H9 (cell line): ENCODE results near the gene IGF2BP3. TPM values are rescaled to one million over a fixed set of nuclear protein-coding genes. Genes with fewer than 3 reads are reported as not detected.

Source experiments
- DNase-seq: peaks from one replicate; pipeline ENCODE4 v3.0.0-alpha.2; 2017
- H2AFZ ChIP-seq: one replicate; pipeline ENCODE4 v1.6.1; 2013; ENCODE audit warnings: mild to moderate bottlenecking, low read length, control low read depth, moderate library complexity
- H2AK5ac ChIP-seq: 2 replicates; pipeline ENCODE4 v1.6.1; 2013; ENCODE audit warnings: low read length, control low read depth, mixed read lengths; ENCODE audit not compliant: insufficient read length
- H2BK120ac ChIP-seq: one replicate; pipeline ENCODE4 v1.6.1; 2013; ENCODE audit warnings: low read depth, mild to moderate bottlenecking, low read length, control low read depth, inconsistent platforms; ENCODE audit not compliant: poor library complexity, severe bottlenecking
- H2BK12ac ChIP-seq: 2 replicates; pipeline ENCODE4 v1.6.1; 2013; ENCODE audit warnings: low read length, control low read depth, mixed read lengths, low read depth; ENCODE audit not compliant: insufficient read length
- H2BK15ac ChIP-seq: 2 replicates; pipeline ENCODE4 v1.6.1; 2013; ENCODE audit warnings: low read depth, low read length, control low read depth
- H2BK20ac ChIP-seq: one replicate; pipeline ENCODE4 v1.6.1; 2013; ENCODE audit warnings: low read depth, mild to moderate bottlenecking, low read length, control low read depth, inconsistent platforms; ENCODE audit not compliant: poor library complexity, severe bottlenecking
- H2BK5ac ChIP-seq: 2 replicates; pipeline ENCODE4 v1.6.1; 2013; ENCODE audit warnings: low read length, control low read depth, mixed read lengths; ENCODE audit not compliant: insufficient read length
- H3K14ac ChIP-seq: 2 replicates; pipeline ENCODE4 v1.6.1; 2013; ENCODE audit warnings: low read length, control low read depth; ENCODE audit not compliant: insufficient read depth
- H3K18ac ChIP-seq: 2 replicates; pipeline ENCODE4 v1.6.1; 2013; ENCODE audit warnings: low read depth, mild to moderate bottlenecking, mixed read lengths, low read length, control low read depth; ENCODE audit not compliant: insufficient read length
- H3K23ac ChIP-seq: 2 replicates; pipeline ENCODE4 v1.6.1; 2013; ENCODE audit warnings: low read length, control low read depth, mixed read lengths, low read depth; ENCODE audit not compliant: insufficient read length
- H3K23me2 ChIP-seq: 2 replicates; pipeline ENCODE4 v1.6.1; 2013; ENCODE audit warnings: low read depth, mild to moderate bottlenecking, mixed read lengths, low read length, control low read depth; ENCODE audit not compliant: insufficient read length, poor library complexity, severe bottlenecking
- H3K27ac ChIP-seq: 2 replicates; pipeline ENCODE4 v1.5.1; 2013; ENCODE audit warnings: low read length, control low read depth, mixed read lengths, low read depth; ENCODE audit not compliant: insufficient read length
- H3K27me3 ChIP-seq: 2 replicates; pipeline ENCODE4 v1.6.1; 2013; ENCODE audit warnings: low read length, control low read depth, inconsistent platforms; ENCODE audit not compliant: insufficient read depth
- H3K4ac ChIP-seq: 2 replicates; pipeline ENCODE4 v1.6.1; 2013; ENCODE audit warnings: low read depth, mild to moderate bottlenecking, control low read depth, inconsistent platforms, low read length, moderate library complexity
- H3K4me1 ChIP-seq: 2 replicates; pipeline ENCODE4 v1.6.1; 2013; ENCODE audit warnings: low read length, control low read depth, inconsistent platforms; ENCODE audit not compliant: insufficient read depth
- H3K4me2 ChIP-seq: 2 replicates; pipeline ENCODE4 v1.6.1; 2013; ENCODE audit warnings: low read length, control low read depth, mixed read lengths; ENCODE audit not compliant: insufficient read length, insufficient read depth
- H3K56ac ChIP-seq: 2 replicates; pipeline ENCODE4 v1.6.1; 2013; ENCODE audit warnings: low read depth, mild to moderate bottlenecking, mixed read lengths, low read length, control low read depth; ENCODE audit not compliant: insufficient read length
- H3K79me1 ChIP-seq: 2 replicates; pipeline ENCODE4 v1.6.1; 2013; ENCODE audit warnings: low read depth, mild to moderate bottlenecking, moderate library complexity, low read length, control low read depth, inconsistent platforms; ENCODE audit not compliant: insufficient read depth, poor library complexity, severe bottlenecking
- H3K79me2 ChIP-seq: 2 replicates; pipeline ENCODE4 v1.6.1; 2013; ENCODE audit warnings: low read length, control low read depth, inconsistent platforms; ENCODE audit not compliant: insufficient read depth
- H3K9ac ChIP-seq: 2 replicates; pipeline ENCODE4 v1.6.1; 2013; ENCODE audit warnings: low read length, control low read depth, mixed read lengths; ENCODE audit not compliant: insufficient read length; ENCODE audit errors: extremely low read depth
- H3K9me3 ChIP-seq: one replicate; pipeline ENCODE4 v1.6.1; 2013; ENCODE audit warnings: low read depth, low read length, inconsistent platforms; ENCODE audit not compliant: control insufficient read depth
- H3T11ph ChIP-seq: one replicate; pipeline ENCODE4 v1.6.1; 2013; ENCODE audit warnings: mild to moderate bottlenecking, low read length, control low read depth, inconsistent platforms
- H4K20me1 ChIP-seq: one replicate; pipeline ENCODE4 v1.6.1; 2013; ENCODE audit not compliant: control insufficient read depth, insufficient read length, insufficient read depth
- H4K5ac ChIP-seq: 2 replicates; pipeline ENCODE4 v1.6.1; 2013; ENCODE audit warnings: low read depth, mild to moderate bottlenecking, mixed read lengths, low read length, control low read depth; ENCODE audit not compliant: insufficient read length
- H4K8ac ChIP-seq: replicated peaks from 2 replicates; pipeline ENCODE4 v1.6.1; 2013; ENCODE audit warnings: low read length, control low read depth, mixed read lengths, low read depth; ENCODE audit not compliant: insufficient read length
- H4K91ac ChIP-seq: 2 replicates; pipeline ENCODE4 v1.6.1; 2013; ENCODE audit warnings: low read depth, mild to moderate bottlenecking, moderate library complexity, mixed read lengths, low read length, control low read depth; ENCODE audit not compliant: insufficient read length
- H3K27ac Mint-ChIP-seq, 3 experiments: 2 replicates in 2 of 3; 3 replicates in 1 of 3; pipeline ENCODE4 v1.8.0; 2020 to 2021; ENCODE audit warnings: mixed read lengths in 3 of 3, mild to moderate bottlenecking in 1 of 3, moderate library complexity in 1 of 3
- H3K27me3 Mint-ChIP-seq: 2 replicates; pipeline ENCODE4 v1.8.0; 2021; ENCODE audit warnings: low read depth, mild to moderate bottlenecking, moderate library complexity, mixed read lengths
- H3K36me3 Mint-ChIP-seq, 3 experiments: 2 replicates in 2 of 3; 3 replicates in 1 of 3; pipeline ENCODE4 v1.8.0; 2020 to 2021; ENCODE audit warnings: low read depth in 3 of 3, mixed read lengths in 3 of 3; ENCODE audit not compliant: insufficient read depth in 1 of 3
- H3K4me1 Mint-ChIP-seq, 2 experiments: 2 replicates each; pipeline ENCODE4 v1.8.0; 2020; ENCODE audit warnings: mixed read lengths in 2 of 2
- H3K4me3 Mint-ChIP-seq, 2 experiments: 2 replicates in 1 of 2; 3 replicates in 1 of 2; pipeline ENCODE4 v1.8.0; 2020 to 2021; ENCODE audit warnings: mild to moderate bottlenecking in 2 of 2, mixed read lengths in 2 of 2, moderate library complexity in 1 of 2
- H3K9me3 Mint-ChIP-seq, 2 experiments: 2 replicates in 1 of 2; 3 replicates in 1 of 2; pipeline ENCODE4 v1.8.0; 2020; ENCODE audit warnings: mild to moderate bottlenecking in 2 of 2, mixed read lengths in 2 of 2, moderate library complexity in 1 of 2
- CTCF ChIP-seq: fragments of 200-600 bp; sonication (generic); conservative IDR thresholded peaks from 3 replicates; pipeline ENCODE4 v1.8.0; 2021; ENCODE audit warnings: antibody characterized with exemption, mild to moderate bottlenecking
- WGBS: extraction: QIAGEN DNeasy Blood & Tissue Kit; methylation state at CpG from one replicate; pipeline ENCODE4 v1.1.7; 2013; ENCODE audit warnings: missing lambda C conversion rate, low lambda C conversion rate, mixed read lengths; ENCODE audit not compliant: insufficient read length; ENCODE audit errors: extremely low coverage; 5-methylcytosine and 5-hydroxymethylcytosine counted together
- total RNA-seq: library from RNA; stranded (reverse); gene quantifications from 2 replicates; pipeline ENCODE4 v1.2.1, GENCODE V29; 2021

The IGF2BP3 gene
- total RNA-seq, 1 experiment from 2014 or later: 197 TPM

DNA sequence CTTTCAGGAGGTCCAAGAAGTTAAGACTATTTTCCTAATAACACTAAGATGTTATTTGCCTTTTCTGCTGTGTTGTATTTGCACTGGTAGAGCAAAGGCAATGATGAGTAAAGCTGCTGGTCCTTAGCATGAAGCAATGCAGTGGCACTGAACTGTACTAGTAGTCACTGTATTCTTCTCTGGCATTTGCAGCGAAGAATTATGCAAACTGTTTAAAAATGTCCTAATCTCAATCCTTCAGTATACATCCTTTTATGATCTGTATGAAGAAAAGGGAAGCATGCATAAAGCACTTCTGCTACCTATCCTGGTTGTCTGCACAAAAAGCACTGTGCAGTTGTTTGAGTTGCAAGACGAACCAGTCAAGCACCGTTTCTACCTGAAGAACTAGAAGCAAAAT lies 20.4 kb downstream of the IGF2BP3 start:
- Histone ChIP-seq H3K79me2 (peaks cover 67% of the 10 kb centered on the region; the same call in 1 of the 2 replicates), H3K4ac (no peak overlapping the region), H2BK20ac (no peak overlapping the region), H3K56ac (no peak overlapping the region), H3K18ac (no peak overlapping the region), H3K79me1 (peaks cover 4% of the 10 kb centered on the region), H2AK5ac (no peak overlapping the region), H4K8ac (no peak overlapping the region), H3K4me2 (no peak overlapping the region), H2AFZ (no peak overlapping the region), H4K20me1 (no peaks in the 10 kb centered on the region), H2BK5ac (no peak overlapping the region), H2BK12ac (no peak overlapping the region), H4K5ac (no peak overlapping the region), H4K91ac (no peak overlapping the region), H3K27me3 (no peaks in the 10 kb centered on the region), H3K23me2 (no peaks in the 10 kb centered on the region), H3T11ph (no peak overlapping the region), H3K9ac (no peak overlapping the region), H3K27ac (no peak overlapping the region), H2BK15ac (no peak overlapping the region), H3K9me3 (no peaks in the 10 kb centered on the region), H3K23ac (no peak overlapping the region), H3K14ac (no peak overlapping the region), H2BK120ac (no peak overlapping the region), H3K4me1 (no peaks in the 10 kb centered on the region; the same call in 1 of the 2 replicates)
- no CpG with 5 or more reads among the region's 3 CpGs for WGBS
- DNase-seq: no peak
- Mint-ChIP-seq H3K36me3 (peaks cover 9 to 46% (median 41%) of the 10 kb centered on the region in 3 experiments), H3K4me1 (peaks cover 31 to 49% of the 10 kb centered on the region in 2 experiments), H3K27me3 (no peaks in the 10 kb centered on the region), H3K9me3 (no peaks in the 10 kb centered on the region), H3K4me3 (no peak overlapping the region), H3K27ac (peak overlapping the region in 2 of 3 experiments; percentile 1 to 51; a peak in 1 of 7 replicates)
- TF ChIP-seq CTCF: no peak
